Panc1 (cell line): ENCODE data around the gene DNAH3.

Experiments
- CTCF ChIP-seq: fragments of 450-650 bp; IDR thresholded peaks from 2 replicates; pipeline ENCODE4 v1.5.1; 2017; ENCODE audit warnings: mild to moderate bottlenecking
- POLR2AphosphoS5 ChIP-seq: IDR thresholded peaks from 2 replicates; pipeline ENCODE4 v1.6.1; 2012; ENCODE audit warnings: mild to moderate bottlenecking, low read depth, low read length, moderate library complexity
- TF ChIP-seq, protein P1 (sequence below), 2 experiments: IDR thresholded peaks; 2 replicates each; pipeline ENCODE4 v1.6.1; 2011 to 2012; ENCODE audit warnings: low read depth in 2 of 2, control low read depth in 1 of 2, low read length in 1 of 2, mild to moderate bottlenecking in 1 of 2, moderate library complexity in 1 of 2; ENCODE audit not compliant: insufficient read depth in 1 of 2

GRCh38 chr16:20901436-20902112 lies 249.1 kb downstream of the DNAH3 start:
- TF ChIP-seq CTCF (no peak), POLR2AphosphoS5 (no peak)
- TF ChIP-seq, protein P1, sequence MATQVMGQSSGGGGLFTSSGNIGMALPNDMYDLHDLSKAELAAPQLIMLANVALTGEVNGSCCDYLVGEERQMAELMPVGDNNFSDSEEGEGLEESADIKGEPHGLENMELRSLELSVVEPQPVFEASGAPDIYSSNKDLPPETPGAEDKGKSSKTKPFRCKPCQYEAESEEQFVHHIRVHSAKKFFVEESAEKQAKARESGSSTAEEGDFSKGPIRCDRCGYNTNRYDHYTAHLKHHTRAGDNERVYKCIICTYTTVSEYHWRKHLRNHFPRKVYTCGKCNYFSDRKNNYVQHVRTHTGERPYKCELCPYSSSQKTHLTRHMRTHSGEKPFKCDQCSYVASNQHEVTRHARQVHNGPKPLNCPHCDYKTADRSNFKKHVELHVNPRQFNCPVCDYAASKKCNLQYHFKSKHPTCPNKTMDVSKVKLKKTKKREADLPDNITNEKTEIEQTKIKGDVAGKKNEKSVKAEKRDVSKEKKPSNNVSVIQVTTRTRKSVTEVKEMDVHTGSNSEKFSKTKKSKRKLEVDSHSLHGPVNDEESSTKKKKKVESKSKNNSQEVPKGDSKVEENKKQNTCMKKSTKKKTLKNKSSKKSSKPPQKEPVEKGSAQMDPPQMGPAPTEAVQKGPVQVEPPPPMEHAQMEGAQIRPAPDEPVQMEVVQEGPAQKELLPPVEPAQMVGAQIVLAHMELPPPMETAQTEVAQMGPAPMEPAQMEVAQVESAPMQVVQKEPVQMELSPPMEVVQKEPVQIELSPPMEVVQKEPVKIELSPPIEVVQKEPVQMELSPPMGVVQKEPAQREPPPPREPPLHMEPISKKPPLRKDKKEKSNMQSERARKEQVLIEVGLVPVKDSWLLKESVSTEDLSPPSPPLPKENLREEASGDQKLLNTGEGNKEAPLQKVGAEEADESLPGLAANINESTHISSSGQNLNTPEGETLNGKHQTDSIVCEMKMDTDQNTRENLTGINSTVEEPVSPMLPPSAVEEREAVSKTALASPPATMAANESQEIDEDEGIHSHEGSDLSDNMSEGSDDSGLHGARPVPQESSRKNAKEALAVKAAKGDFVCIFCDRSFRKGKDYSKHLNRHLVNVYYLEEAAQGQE (IDR thresholded peaks at IDR 0.05; ENCODE audit: insufficient read depth in 1 of 2, low read depth in 2 of 2, low read length in 1 of 2), result no peak
